IPS-18a (cell line): ENCODE results near the gene CELSR1.

Source experiments
- H3K27ac ChIP-seq: one replicate; pipeline ENCODE4 v1.5.1; 2013; ENCODE audit warnings: low read length
- H3K27me3 ChIP-seq: one replicate; pipeline ENCODE4 v1.6.1; 2013; ENCODE audit warnings: mild to moderate bottlenecking, low read length; ENCODE audit not compliant: control insufficient read depth, insufficient read depth
- H3K36me3 ChIP-seq: one replicate; pipeline ENCODE4 v1.6.1; 2013; ENCODE audit warnings: low read depth, low read length; ENCODE audit not compliant: control insufficient read depth
- H3K4me1 ChIP-seq: one replicate; pipeline ENCODE4 v1.6.1; 2013; ENCODE audit warnings: low read depth, low read length; ENCODE audit not compliant: control insufficient read depth
- H3K4me3 ChIP-seq: one replicate; pipeline ENCODE4 v1.5.1; 2013; ENCODE audit warnings: low read length
- H3K9ac ChIP-seq: one replicate; pipeline ENCODE4 v1.6.1; 2013; ENCODE audit warnings: mild to moderate bottlenecking, low read length, moderate library complexity
- H3K9me3 ChIP-seq: one replicate; pipeline ENCODE4 v1.6.1; 2013; ENCODE audit warnings: low read depth, low read length; ENCODE audit not compliant: control insufficient read depth

CELSR1 gene

GRCh38 chr22:46534177-46534776 is 3.1 kb downstream of the CELSR1 start:
- Histone ChIP-seq H3K36me3 (no peaks in the 10 kb centered on the region), H3K4me1 (peaks cover 6% of the 10 kb centered on the region), H3K27ac (no peak overlapping the region), H3K4me3 (no peak overlapping the region), H3K9ac (no peak overlapping the region), H3K9me3 (no peaks in the 10 kb centered on the region), H3K27me3 (peaks cover 37% of the 10 kb centered on the region)

GRCh38 chr22:46533070-46533833 is 4.2 kb downstream of the CELSR1 start:
- H3K9me3 ChIP-seq, result no peaks in the 10 kb centered on the region
- no peak overlapping the region for H3K4me3 ChIP-seq
- H3K9ac ChIP-seq, result no peak overlapping the region
- H3K27me3 ChIP-seq, result peaks cover 27% of the 10 kb centered on the region
- H3K27ac ChIP-seq, result no peak overlapping the region
- H3K4me1 ChIP-seq, result no peaks in the 10 kb centered on the region
- H3K36me3 ChIP-seq, result no peaks in the 10 kb centered on the region

- Histone ChIP-seq H3K9me3 (no peaks in the 10 kb centered on the region), H3K4me1 (no peaks in the 10 kb centered on the region), H3K27me3 (peaks cover 20% of the 10 kb centered on the region), H3K9ac (no peak overlapping the region), H3K27ac (no peak overlapping the region), H3K4me3 (no peak overlapping the region), H3K36me3 (no peaks in the 10 kb centered on the region)
Measured at GRCh38 chr22:46532416-46532815, 5.0 kb downstream of the CELSR1 start.

- Histone ChIP-seq H3K4me3 (no peak overlapping the region), H3K27me3 (peaks cover 19% of the 10 kb centered on the region), H3K9me3 (no peaks in the 10 kb centered on the region), H3K36me3 (no peaks in the 10 kb centered on the region), H3K9ac (no peak overlapping the region), H3K27ac (no peak overlapping the region), H3K4me1 (no peaks in the 10 kb centered on the region)
Measured at GRCh38 chr22:46531581-46532175, 5.7 kb downstream of the CELSR1 start.

GRCh38 chr22:46528121-46528610 is 9.3 kb downstream of the CELSR1 start:
- H3K36me3 ChIP-seq, result no peaks in the 10 kb centered on the region
- no peak overlapping the region for H3K9ac ChIP-seq
- H3K27me3 ChIP-seq, result peaks cover 4% of the 10 kb centered on the region
- H3K4me3 ChIP-seq, result no peak overlapping the region
- no peak overlapping the region for H3K27ac ChIP-seq
- H3K9me3 ChIP-seq, result no peaks in the 10 kb centered on the region
- H3K4me1 ChIP-seq, result no peaks in the 10 kb centered on the region

GRCh38 chr22:46526244-46526839 is 11.1 kb downstream of the CELSR1 start:
- Histone ChIP-seq H3K27me3 (peaks cover 12% of the 10 kb centered on the region), H3K36me3 (no peaks in the 10 kb centered on the region), H3K4me1 (peaks cover 8% of the 10 kb centered on the region), H3K9ac (no peak overlapping the region), H3K9me3 (no peaks in the 10 kb centered on the region), H3K4me3 (no peak overlapping the region), H3K27ac (no peak overlapping the region)

GRCh38 chr22:46525389-46526243 is 11.8 kb downstream of the CELSR1 start:
- Histone ChIP-seq H3K36me3 (no peaks in the 10 kb centered on the region), H3K27ac (no peak overlapping the region), H3K9me3 (no peaks in the 10 kb centered on the region), H3K9ac (no peak overlapping the region), H3K27me3 (peaks cover 12% of the 10 kb centered on the region), H3K4me1 (peaks cover 8% of the 10 kb centered on the region), H3K4me3 (no peak overlapping the region)

GRCh38 chr22:46524203-46524740 is 13.1 kb downstream of the CELSR1 start:
- Histone ChIP-seq H3K9me3 (no peaks in the 10 kb centered on the region), H3K4me1 (peaks cover 8% of the 10 kb centered on the region), H3K27me3 (peaks cover 12% of the 10 kb centered on the region), H3K36me3 (no peaks in the 10 kb centered on the region), H3K27ac (no peak overlapping the region), H3K4me3 (no peak overlapping the region), H3K9ac (no peak overlapping the region)

- Histone ChIP-seq H3K27ac (no peak overlapping the region), H3K9ac (no peak overlapping the region), H3K4me3 (no peak overlapping the region), H3K27me3 (peaks cover 12% of the 10 kb centered on the region), H3K9me3 (no peaks in the 10 kb centered on the region), H3K4me1 (peaks cover 8% of the 10 kb centered on the region), H3K36me3 (no peaks in the 10 kb centered on the region)
Measured at GRCh38 chr22:46522797-46523196, 14.6 kb downstream of the CELSR1 start.

GRCh38 chr22:46521994-46522393 is 15.4 kb downstream of the CELSR1 start:
- no peak overlapping the region for H3K4me3 ChIP-seq
- peaks cover 12% of the 10 kb centered on the region for H3K27me3 ChIP-seq
- no peaks in the 10 kb centered on the region for H3K36me3 ChIP-seq
- peaks cover 8% of the 10 kb centered on the region for H3K4me1 ChIP-seq
- H3K27ac ChIP-seq, result no peak overlapping the region
- no peak overlapping the region for H3K9ac ChIP-seq
- no peaks in the 10 kb centered on the region for H3K9me3 ChIP-seq

- H3K4me3 ChIP-seq, result no peak overlapping the region
- H3K4me1 ChIP-seq, result peaks cover 8% of the 10 kb centered on the region
- H3K9ac ChIP-seq, result no peak overlapping the region
- no peak overlapping the region for H3K27ac ChIP-seq
- no peaks in the 10 kb centered on the region for H3K36me3 ChIP-seq
- H3K9me3 ChIP-seq, result no peaks in the 10 kb centered on the region
- H3K27me3 ChIP-seq, result peaks cover 12% of the 10 kb centered on the region
Measured at GRCh38 chr22:46520880-46521279, 16.5 kb downstream of the CELSR1 start.
